Measurements from ENCODE around the gene LYRM7. TPM values are rescaled to one million over a fixed set of nuclear protein-coding genes. Genes with fewer than 3 reads are reported as not detected.
A peak's percentile ranks its signal among the peaks of the same experiment; 100 is the strongest.

LYRM7 gene
- total and polyA plus RNA-seq, 5 donors from 2014 or later: 4.3 to 6.5 (median 5.1) TPM

DNA sequence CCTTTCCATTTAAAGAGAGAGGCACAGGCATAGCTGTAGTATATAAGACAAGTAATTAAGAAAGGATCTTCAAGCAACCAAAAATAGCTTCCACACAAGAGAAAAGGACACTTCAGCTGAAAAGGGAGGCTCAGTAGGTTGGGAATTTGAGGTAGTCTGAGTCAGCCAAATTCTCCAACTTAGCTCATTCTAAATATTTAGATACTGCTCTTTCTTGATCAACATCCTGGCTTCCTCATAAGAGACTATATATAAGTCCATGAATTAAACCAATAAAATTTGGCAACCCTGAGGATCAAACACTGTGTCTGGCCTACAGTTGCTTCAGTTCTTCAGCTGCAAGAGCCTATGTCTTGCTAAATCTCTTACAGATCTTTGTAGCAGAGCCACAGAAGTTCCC lies 23.5 kb upstream of the LYRM7 start:
- Mint-ChIP-seq H3K36me3 (no peaks in the 10 kb centered on the region), H3K4me3 (no peak overlapping the region), H3K9me3 (peaks cover 0 to 8% (median 1%) of the 10 kb centered on the region in 7 donors), H3K4me1 (no peaks in the 10 kb centered on the region), H3K27me3 (peaks cover 3% of the 10 kb centered on the region), H3K27ac (no peak overlapping the region)
- Histone ChIP-seq H3K36me3 (ENCODE audit: control insufficient read depth, insufficient read depth, low read length) (no peaks in the 10 kb centered on the region), H3K4me1 (ENCODE audit: control insufficient read depth, insufficient read depth, low read length, poor library complexity, severe bottlenecking) (no peaks in the 10 kb centered on the region), H3K4me3 (ENCODE audit: low read depth, low read length) (no peak overlapping the region), H3K27me3 (ENCODE audit: control insufficient read depth, insufficient read depth, low read length) (no peaks in the 10 kb centered on the region), H3K9me3 (ENCODE audit: control insufficient read depth in 2 of 2, low read length in 2 of 2) (no peaks in the 10 kb centered on the region), H3K27ac (ENCODE audit: insufficient read depth, low read length, poor library complexity, severe bottlenecking) (no peak overlapping the region)
- ATAC-seq (ENCODE audit: low read depth in 2 of 2) (no peak), DNase-seq (no peak)

GRCh38 chr5:131148835-131149234 lies 21.9 kb upstream of the LYRM7 start:
- no peak for ATAC-seq (ENCODE audit: low read depth in 2 of 2)
- Mint-ChIP-seq H3K4me3 (no peak overlapping the region), H3K9me3 (peaks cover 0 to 5% (median 0%) of the 10 kb centered on the region in 7 donors), H3K27me3 (no peaks in the 10 kb centered on the region), H3K27ac (no peak overlapping the region), H3K4me1 (peaks cover 0 to 4% (median 0%) of the 10 kb centered on the region in 4 donors), H3K36me3 (no peaks in the 10 kb centered on the region)
- Histone ChIP-seq H3K4me3 (ENCODE audit: low read depth, low read length) (no peak overlapping the region), H3K4me1 (ENCODE audit: control insufficient read depth, insufficient read depth, low read length, poor library complexity, severe bottlenecking) (no peaks in the 10 kb centered on the region), H3K9me3 (ENCODE audit: control insufficient read depth in 2 of 2, low read length in 2 of 2) (no peaks in the 10 kb centered on the region), H3K27ac (ENCODE audit: insufficient read depth, low read length, poor library complexity, severe bottlenecking) (no peak overlapping the region), H3K27me3 (ENCODE audit: control insufficient read depth, insufficient read depth, low read length) (no peaks in the 10 kb centered on the region), H3K36me3 (ENCODE audit: control insufficient read depth, insufficient read depth, low read length) (no peaks in the 10 kb centered on the region)
- no peak for DNase-seq

DNA sequence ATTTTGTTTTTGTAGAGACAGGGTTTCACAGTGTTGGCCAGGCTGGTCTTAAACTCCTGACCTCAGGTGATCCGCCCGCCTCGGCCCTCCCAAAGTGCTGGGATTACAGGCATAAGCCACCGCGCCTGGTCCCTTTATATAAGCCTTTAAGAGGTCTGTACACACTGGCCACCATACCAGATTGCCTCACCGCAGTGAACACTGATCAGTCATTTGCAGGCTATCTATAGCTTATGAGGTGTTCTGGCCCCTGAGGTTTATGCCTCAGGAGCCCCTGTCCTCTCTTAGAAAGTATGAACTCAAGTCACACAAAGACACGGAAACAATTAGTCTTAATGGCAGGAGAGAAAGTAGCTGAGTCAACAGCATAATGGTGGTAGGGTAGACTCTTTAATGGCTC lies 20.3 kb upstream of the LYRM7 start:
- no peak overlapping the region for H3K27ac ChIP-seq (ENCODE audit: insufficient read depth, low read length, poor library complexity, severe bottlenecking)
- no peaks in the 10 kb centered on the region for H3K36me3 ChIP-seq (ENCODE audit: control insufficient read depth, insufficient read depth, low read length)
- ATAC-seq (ENCODE audit: low read depth in 2 of 2) (no peak), DNase-seq (no peak)
- H3K27me3 ChIP-seq (ENCODE audit: control insufficient read depth, insufficient read depth, low read length): no peaks in the 10 kb centered on the region
- H3K9me3 ChIP-seq (ENCODE audit: control insufficient read depth in 2 of 2, low read length in 2 of 2): no peaks in the 10 kb centered on the region
- H3K36me3 Mint-ChIP-seq: no peaks in the 10 kb centered on the region
- H3K27me3 Mint-ChIP-seq: no peaks in the 10 kb centered on the region
- H3K4me1 ChIP-seq (ENCODE audit: control insufficient read depth, insufficient read depth, low read length, poor library complexity, severe bottlenecking): no peaks in the 10 kb centered on the region
- peaks cover 0 to 3% (median 0%) of the 10 kb centered on the region in 7 donors for H3K9me3 Mint-ChIP-seq
- no peak overlapping the region for H3K4me3 Mint-ChIP-seq
- H3K4me3 ChIP-seq (ENCODE audit: low read depth, low read length): no peak overlapping the region
- H3K27ac Mint-ChIP-seq: no peak overlapping the region
- H3K4me1 Mint-ChIP-seq: peaks cover 0 to 4% (median 0%) of the 10 kb centered on the region in 4 donors

DNA sequence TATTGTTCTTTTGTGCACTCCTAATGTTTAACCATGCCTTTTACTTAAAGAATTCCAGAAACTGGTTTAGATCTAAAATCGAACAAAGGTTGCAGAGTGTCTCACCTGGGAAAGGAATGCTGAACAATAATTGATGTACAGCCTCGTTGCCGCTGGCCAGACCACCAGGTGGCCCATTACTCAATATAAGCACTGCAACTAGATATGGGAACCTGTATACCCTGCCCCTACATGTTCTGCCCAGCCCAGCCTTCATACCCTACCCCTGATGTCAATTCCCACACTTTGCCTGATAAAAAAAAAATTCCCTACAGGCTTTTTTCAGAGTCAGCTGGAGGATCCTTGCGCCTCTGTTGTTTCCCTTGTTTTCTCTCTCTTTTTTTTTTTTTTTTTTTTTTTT lies 19.5 kb upstream of the LYRM7 start:
- ATAC-seq (ENCODE audit: low read depth in 2 of 2): no peak
- DNase-seq: no peak
- Mint-ChIP-seq H3K27me3 (no peaks in the 10 kb centered on the region), H3K27ac (peak overlapping the region in 1 of 3 donors; percentile 56), H3K36me3 (peaks cover 3% of the 10 kb centered on the region), H3K9me3 (peaks cover 0 to 2% (median 0%) of the 10 kb centered on the region in 7 donors), H3K4me3 (no peak overlapping the region), H3K4me1 (peaks cover under 1 to 5% (median 4%) of the 10 kb centered on the region in 4 donors)
- no peak overlapping the region for H3K4me3 ChIP-seq (ENCODE audit: low read depth, low read length)
- no peaks in the 10 kb centered on the region for H3K9me3 ChIP-seq (ENCODE audit: control insufficient read depth in 2 of 2, low read length in 2 of 2)
- H3K27me3 ChIP-seq (ENCODE audit: control insufficient read depth, insufficient read depth, low read length): no peaks in the 10 kb centered on the region
- no peaks in the 10 kb centered on the region for H3K36me3 ChIP-seq (ENCODE audit: control insufficient read depth, insufficient read depth, low read length)
- no peaks in the 10 kb centered on the region for H3K4me1 ChIP-seq (ENCODE audit: control insufficient read depth, insufficient read depth, low read length, poor library complexity, severe bottlenecking)
- H3K27ac ChIP-seq (ENCODE audit: insufficient read depth, low read length, poor library complexity, severe bottlenecking): no peak overlapping the region

GRCh38 chr5:131156385-131156784 lies 14.4 kb upstream of the LYRM7 start:
- no peaks in the 10 kb centered on the region for H3K9me3 ChIP-seq (ENCODE audit: control insufficient read depth in 2 of 2, low read length in 2 of 2)
- ATAC-seq (ENCODE audit: low read depth in 2 of 2) (no peak), DNase-seq (no peak)
- Mint-ChIP-seq H3K27ac (peak overlapping the region; percentile 34 to 89 (median 78)), H3K4me3 (peak overlapping the region in 1 of 4 donors; percentile 7), H3K4me1 (peaks cover 16 to 36% (median 25%) of the 10 kb centered on the region in 4 donors), H3K36me3 (peaks cover 39% of the 10 kb centered on the region), H3K27me3 (no peaks in the 10 kb centered on the region), H3K9me3 (peaks cover 0 to 4% (median 0%) of the 10 kb centered on the region in 7 donors)
- H3K27ac ChIP-seq (ENCODE audit: insufficient read depth, low read length, poor library complexity, severe bottlenecking): no peak overlapping the region
- no peaks in the 10 kb centered on the region for H3K27me3 ChIP-seq (ENCODE audit: control insufficient read depth, insufficient read depth, low read length)
- peaks cover 4% of the 10 kb centered on the region for H3K4me1 ChIP-seq (ENCODE audit: control insufficient read depth, insufficient read depth, low read length, poor library complexity, severe bottlenecking)
- peaks cover 32% of the 10 kb centered on the region for H3K36me3 ChIP-seq (ENCODE audit: control insufficient read depth, insufficient read depth, low read length)
- no peak overlapping the region for H3K4me3 ChIP-seq (ENCODE audit: low read depth, low read length)

DNA sequence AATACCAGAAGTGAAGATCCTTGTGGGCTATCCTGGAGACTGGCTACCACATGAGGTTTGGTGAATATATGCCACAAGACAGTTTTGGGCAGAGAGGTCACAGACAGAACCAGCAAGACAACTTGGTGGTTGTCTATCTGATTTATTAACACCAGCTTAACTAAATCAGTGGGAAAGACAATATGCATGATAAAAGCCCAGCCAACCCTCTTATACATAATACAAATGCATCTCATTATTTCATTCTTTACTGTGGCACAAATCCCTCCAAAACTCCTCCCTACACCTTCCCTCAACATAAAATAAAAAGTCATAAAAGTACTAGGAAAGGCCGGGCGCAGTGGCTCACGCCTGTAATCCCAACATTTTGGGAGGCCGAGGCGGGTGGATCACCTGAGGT lies 13.8 kb upstream of the LYRM7 start:
- H3K9me3 ChIP-seq (ENCODE audit: control insufficient read depth in 2 of 2, low read length in 2 of 2): no peaks in the 10 kb centered on the region
- peak overlapping the region in 1 of 3 donors; percentile 78 for H3K27ac Mint-ChIP-seq
- H3K4me3 ChIP-seq (ENCODE audit: low read depth, low read length): no peak overlapping the region
- peaks cover 0 to 4% (median 0%) of the 10 kb centered on the region in 7 donors for H3K9me3 Mint-ChIP-seq
- peaks cover 38% of the 10 kb centered on the region for H3K36me3 ChIP-seq (ENCODE audit: control insufficient read depth, insufficient read depth, low read length)
- ATAC-seq (ENCODE audit: low read depth in 2 of 2) (no peak), DNase-seq (no peak)
- no peaks in the 10 kb centered on the region for H3K27me3 ChIP-seq (ENCODE audit: control insufficient read depth, insufficient read depth, low read length)
- H3K27me3 Mint-ChIP-seq: no peaks in the 10 kb centered on the region
- peaks cover 16 to 41% (median 29%) of the 10 kb centered on the region in 4 donors for H3K4me1 Mint-ChIP-seq
- peaks cover 8% of the 10 kb centered on the region for H3K4me1 ChIP-seq (ENCODE audit: control insufficient read depth, insufficient read depth, low read length, poor library complexity, severe bottlenecking)
- no peak overlapping the region for H3K4me3 Mint-ChIP-seq
- H3K27ac ChIP-seq (ENCODE audit: insufficient read depth, low read length, poor library complexity, severe bottlenecking): no peak overlapping the region
- H3K36me3 Mint-ChIP-seq: peaks cover 44% of the 10 kb centered on the region

DNA sequence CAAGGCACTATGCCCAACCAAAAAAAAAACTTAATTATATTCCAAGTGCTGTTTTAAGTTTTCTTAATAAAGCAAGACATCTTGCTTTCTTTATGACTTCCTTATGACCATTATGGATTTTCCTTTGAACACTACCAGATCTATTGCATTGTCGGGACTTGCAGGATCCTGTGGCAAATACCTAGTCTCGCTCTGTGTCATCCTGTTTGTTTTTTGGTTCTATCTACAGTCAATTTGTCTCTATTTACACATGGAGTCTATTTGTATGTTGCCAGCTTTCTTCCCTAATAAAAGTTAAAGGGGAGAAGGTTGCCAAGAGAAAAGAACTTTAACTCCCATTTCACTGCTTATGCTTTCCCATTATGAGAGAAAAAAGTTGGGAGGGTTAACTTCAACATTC lies 10.6 kb upstream of the LYRM7 start:
- peaks cover 24 to 63% (median 44%) of the 10 kb centered on the region in 4 donors for H3K4me1 Mint-ChIP-seq
- H3K9me3 ChIP-seq (ENCODE audit: control insufficient read depth in 2 of 2, low read length in 2 of 2): no peaks in the 10 kb centered on the region
- no peak for DNase-seq
- no peak overlapping the region for H3K4me3 Mint-ChIP-seq
- peaks cover 0 to 4% (median 0%) of the 10 kb centered on the region in 7 donors for H3K9me3 Mint-ChIP-seq
- peaks cover 52% of the 10 kb centered on the region for H3K36me3 Mint-ChIP-seq
- no peak for ATAC-seq (ENCODE audit: low read depth in 2 of 2)
- peaks cover 45% of the 10 kb centered on the region for H3K36me3 ChIP-seq (ENCODE audit: control insufficient read depth, insufficient read depth, low read length)
- H3K27ac ChIP-seq (ENCODE audit: insufficient read depth, low read length, poor library complexity, severe bottlenecking): peak overlapping the region; percentile 27
- H3K27me3 ChIP-seq (ENCODE audit: control insufficient read depth, insufficient read depth, low read length): no peaks in the 10 kb centered on the region
- H3K4me1 ChIP-seq (ENCODE audit: control insufficient read depth, insufficient read depth, low read length, poor library complexity, severe bottlenecking): peaks cover 27% of the 10 kb centered on the region
- peak overlapping the region in 2 of 3 donors; percentile 20 to 37 for H3K27ac Mint-ChIP-seq
- no peak overlapping the region for H3K4me3 ChIP-seq (ENCODE audit: low read depth, low read length)
- H3K27me3 Mint-ChIP-seq: no peaks in the 10 kb centered on the region
